RWPE1 (cell line): ENCODE results near the gene KRTCAP2.

ENCODE experiments used
- CTCF ChIA-PET: fragments of 350-600 bp; sonication (Branson Sonifier 250); formaldehyde crosslinking; extraction: SDS; loops from one replicate; lab custom pipeline; 2021; lab: Yijun Ruan, JAX
- POLR2A ChIA-PET: fragments of 400-600 bp; formaldehyde crosslinking; extraction: SDS; loops from one replicate; lab custom pipeline; 2020; ENCODE audit warnings: antibody characterized with exemption; ENCODE audit not compliant: low non-redundant PET; lab: Yijun Ruan, JAX
- DNase-seq: peaks from one replicate; pipeline ENCODE4 v3.0.0; 2012; ENCODE audit warnings: low spot score
- H3K27ac ChIP-seq: fragments of 450-650 bp; 2 replicates; pipeline ENCODE4 v1.5.1; 2017
- CTCF ChIP-seq: fragments of 450-650 bp; conservative IDR thresholded peaks from 2 replicates; pipeline ENCODE4 v1.5.1; 2017; ENCODE audit warnings: low read depth, mild to moderate bottlenecking

Gene KRTCAP2

GRCh38 chr1:155121249-155121648 lies 51.9 kb downstream of the KRTCAP2 start:
- ChIA-PET POLR2A (no interaction called here), CTCF (interaction anchor here (1.3 kb wide), 1 partner anchor 32 kb away, joined by 3 read pairs; no protein-coding TSS in a partner anchor)
- DNase-seq = no peak
- no peak for TF ChIP-seq CTCF
- no peak overlapping the region for H3K27ac ChIP-seq

- CTCF ChIA-PET = interaction anchor here (0.8 to 1.3 kb wide), 2 partner anchors 31 to 48 kb away, joined by 3 read pairs; no protein-coding TSS in a partner anchor
- POLR2A ChIA-PET = no interaction called here
- DNase-seq = no peak
- no peak for TF ChIP-seq CTCF
- H3K27ac ChIP-seq = no peak overlapping the region; the same call in 1 of the 2 replicates
Measured at GRCh38 chr1:155120253-155120652, 52.9 kb downstream of the KRTCAP2 start.
